Measurements from ENCODE around the gene PKHD1.

DNA sequence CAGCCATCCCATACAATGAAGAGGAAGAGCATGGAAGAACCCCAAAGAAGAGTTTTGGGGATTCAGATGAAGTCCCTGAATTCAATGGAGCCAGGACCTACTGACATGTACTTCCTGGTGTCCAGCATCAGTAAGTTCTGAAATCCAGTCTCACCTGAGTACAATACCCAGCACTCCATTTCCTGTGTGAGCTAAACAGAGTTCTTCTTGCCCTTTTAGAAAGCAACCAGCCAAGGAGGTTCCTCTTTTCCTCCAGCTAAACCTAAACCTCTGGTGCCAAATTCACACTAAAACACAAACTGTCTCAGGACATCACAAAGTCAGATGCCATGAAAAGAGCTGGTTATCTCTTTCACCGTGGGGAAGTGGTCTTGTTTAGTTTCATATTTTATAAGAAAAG is 71.5 kb downstream of the PKHD1 start:
- TF ChIP-seq, protein P1, sequence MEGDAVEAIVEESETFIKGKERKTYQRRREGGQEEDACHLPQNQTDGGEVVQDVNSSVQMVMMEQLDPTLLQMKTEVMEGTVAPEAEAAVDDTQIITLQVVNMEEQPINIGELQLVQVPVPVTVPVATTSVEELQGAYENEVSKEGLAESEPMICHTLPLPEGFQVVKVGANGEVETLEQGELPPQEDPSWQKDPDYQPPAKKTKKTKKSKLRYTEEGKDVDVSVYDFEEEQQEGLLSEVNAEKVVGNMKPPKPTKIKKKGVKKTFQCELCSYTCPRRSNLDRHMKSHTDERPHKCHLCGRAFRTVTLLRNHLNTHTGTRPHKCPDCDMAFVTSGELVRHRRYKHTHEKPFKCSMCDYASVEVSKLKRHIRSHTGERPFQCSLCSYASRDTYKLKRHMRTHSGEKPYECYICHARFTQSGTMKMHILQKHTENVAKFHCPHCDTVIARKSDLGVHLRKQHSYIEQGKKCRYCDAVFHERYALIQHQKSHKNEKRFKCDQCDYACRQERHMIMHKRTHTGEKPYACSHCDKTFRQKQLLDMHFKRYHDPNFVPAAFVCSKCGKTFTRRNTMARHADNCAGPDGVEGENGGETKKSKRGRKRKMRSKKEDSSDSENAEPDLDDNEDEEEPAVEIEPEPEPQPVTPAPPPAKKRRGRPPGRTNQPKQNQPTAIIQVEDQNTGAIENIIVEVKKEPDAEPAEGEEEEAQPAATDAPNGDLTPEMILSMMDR (IDR thresholded peaks at IDR 0.05) = no peak
- no peak for TF ChIP-seq EZH2 (IDR thresholded peaks at IDR 0.05; ENCODE audit: borderline replicate concordance, insufficient read depth, low read depth, low read length, poor library complexity, severe bottlenecking)

All from B cell (primary cell).